ENCODE results near the gene SOCS4. TPM values are rescaled to one million over a fixed set of nuclear protein-coding genes. Genes with fewer than 3 reads are reported as not detected.

The SOCS4 gene
- total and polyA plus RNA-seq, 2 of the 13 experiments (the other 11 are each of a cell fraction or from before 2014, with no cell fraction given) = 4.0 to 10.0 TPM

DNA sequence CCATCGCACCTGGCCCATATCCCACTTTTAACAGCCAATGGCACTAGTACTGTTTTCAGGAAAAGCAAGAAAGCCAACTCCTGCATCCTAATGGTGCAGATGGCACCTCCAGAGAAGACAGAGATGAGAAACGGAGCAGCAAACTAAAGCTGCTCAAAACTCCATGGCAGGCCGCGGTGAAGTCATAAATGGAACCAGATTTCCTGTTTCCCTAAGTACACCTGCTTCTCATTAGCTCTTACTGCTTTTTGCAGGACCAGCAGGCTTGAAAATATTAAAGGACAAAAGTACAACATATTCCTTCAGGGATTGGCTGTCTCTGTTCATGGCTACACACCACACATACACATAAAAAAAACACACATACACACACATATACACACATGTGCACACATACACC lies 65.3 kb downstream of the SOCS4 start (continued):
- TF ChIP-seq, protein P1, sequence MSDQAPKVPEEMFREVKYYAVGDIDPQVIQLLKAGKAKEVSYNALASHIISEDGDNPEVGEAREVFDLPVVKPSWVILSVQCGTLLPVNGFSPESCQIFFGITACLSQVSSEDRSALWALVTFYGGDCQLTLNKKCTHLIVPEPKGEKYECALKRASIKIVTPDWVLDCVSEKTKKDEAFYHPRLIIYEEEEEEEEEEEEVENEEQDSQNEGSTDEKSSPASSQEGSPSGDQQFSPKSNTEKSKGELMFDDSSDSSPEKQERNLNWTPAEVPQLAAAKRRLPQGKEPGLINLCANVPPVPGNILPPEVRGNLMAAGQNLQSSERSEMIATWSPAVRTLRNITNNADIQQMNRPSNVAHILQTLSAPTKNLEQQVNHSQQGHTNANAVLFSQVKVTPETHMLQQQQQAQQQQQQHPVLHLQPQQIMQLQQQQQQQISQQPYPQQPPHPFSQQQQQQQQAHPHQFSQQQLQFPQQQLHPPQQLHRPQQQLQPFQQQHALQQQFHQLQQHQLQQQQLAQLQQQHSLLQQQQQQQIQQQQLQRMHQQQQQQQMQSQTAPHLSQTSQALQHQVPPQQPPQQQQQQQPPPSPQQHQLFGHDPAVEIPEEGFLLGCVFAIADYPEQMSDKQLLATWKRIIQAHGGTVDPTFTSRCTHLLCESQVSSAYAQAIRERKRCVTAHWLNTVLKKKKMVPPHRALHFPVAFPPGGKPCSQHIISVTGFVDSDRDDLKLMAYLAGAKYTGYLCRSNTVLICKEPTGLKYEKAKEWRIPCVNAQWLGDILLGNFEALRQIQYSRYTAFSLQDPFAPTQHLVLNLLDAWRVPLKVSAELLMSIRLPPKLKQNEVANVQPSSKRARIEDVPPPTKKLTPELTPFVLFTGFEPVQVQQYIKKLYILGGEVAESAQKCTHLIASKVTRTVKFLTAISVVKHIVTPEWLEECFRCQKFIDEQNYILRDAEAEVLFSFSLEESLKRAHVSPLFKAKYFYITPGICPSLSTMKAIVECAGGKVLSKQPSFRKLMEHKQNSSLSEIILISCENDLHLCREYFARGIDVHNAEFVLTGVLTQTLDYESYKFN (CRISPR knock-in tag; conservative IDR thresholded peaks at IDR 0.05) = no peak

GRCh38 chr14:55094292-55095157 lies 67.5 kb downstream of the SOCS4 start:
- ATAC-seq (no peak), FAIRE-seq (no peak), DNase-seq (ENCODE audit: low spot score) (no peak)
- H3K9me3 ChIP-seq (ENCODE audit: low read length) = no peaks in the 10 kb centered on the region
- in situ Hi-C loops (cut with HindIII; ENCODE audit: extremely low pct_ligation_motif_present, low pct_unique_long_range_greater_than_20kb) (loop anchor here (5.0 kb wide), 1 partner anchor 63 kb away; no protein-coding TSS in a partner anchor), intact Hi-C loops (cut with micrococcal nuclease; ENCODE audit: unreplicated experiment) (no loop called here)
- no peaks in the 10 kb centered on the region for H4K20me1 ChIP-seq (ENCODE audit: insufficient read depth, low read length)
- H3K4me1 ChIP-seq (ENCODE audit: insufficient read depth, low read length) = peaks cover 8% of the 10 kb centered on the region; the same call in 1 of the 2 replicates
- no peak overlapping the region for H3K27ac ChIP-seq (ENCODE audit: extremely low read length, insufficient read depth, low read length)
- H3K27me3 ChIP-seq (ENCODE audit: control insufficient read depth in 1 of 2, insufficient read depth in 2 of 2, low read length in 2 of 2) = no peaks in the 10 kb centered on the region
- no peak overlapping the region for H3K4me2 ChIP-seq (ENCODE audit: low read depth, low read length)
- no peaks in the 10 kb centered on the region for H3K36me3 ChIP-seq (replicated peaks in 1 of 2; ENCODE audit: control insufficient read depth in 1 of 2, insufficient read depth in 2 of 2, low read length in 2 of 2)
- POLR2A ChIA-PET = interaction anchor here (2.7 kb wide), 1 partner anchor 9 kb away, joined by 10 read pairs; no protein-coding TSS in a partner anchor
- TF ChIP-seq ATF7-NPFF (CRISPR knock-in tag; IDR thresholded peaks at IDR 0.05; ENCODE audit: low read depth) = no peak
- TF ChIP-seq ATF7 (IDR thresholded peaks at IDR 0.05) = peak; percentile 24; the same call in 1 of the 2 replicates
- no peak for TF ChIP-seq ATF7 (CRISPR knock-in tag; IDR thresholded peaks at IDR 0.05)
- no peak overlapping the region for H3K4me3 ChIP-seq (replicated peaks in 1 of 3; ENCODE audit: insufficient read depth in 1 of 3, low read depth in 2 of 3, low read length in 3 of 3)
- BruUV-seq (replicated peaks) = no TSS peak
- no peak overlapping the region for H3K9ac ChIP-seq (ENCODE audit: insufficient read depth, low read depth, low read length)
- WGBS (ENCODE audit: low lambda C conversion rate) = 83% methylated on average over 9 of the region's 9 CpGs
- H3K79me2 ChIP-seq (ENCODE audit: insufficient read depth, low read length) = no peaks in the 10 kb centered on the region
- CTCF ChIA-PET (ENCODE audit: low intra/inter-chr PET ratio, low total read pairs) = no interaction called here
- H2AFZ ChIP-seq (ENCODE audit: low read length) = no peak overlapping the region
